GM23338 (cell line): ENCODE data around the gene BICC1. TPM values are rescaled to one million over a fixed set of nuclear protein-coding genes. Genes with fewer than 3 reads are reported as not detected.

ENCODE experiments used
- ETS1 ChIP-seq: IDR thresholded peaks from 2 replicates; pipeline ENCODE4 v1.6.1; 2016; ENCODE audit warnings: antibody characterized with exemption
- EZH2phosphoT487 ChIP-seq: fragments of 200-600 bp; sonication (generic); IDR thresholded peaks from one replicate; pipeline ENCODE4 v1.8.1; 2018; ENCODE audit warnings: antibody characterized with exemption; ENCODE audit not compliant: unreplicated experiment
- JUNB ChIP-seq: IDR thresholded peaks from one replicate; pipeline ENCODE4 v1.6.1; 2016; ENCODE audit warnings: antibody characterized with exemption; ENCODE audit not compliant: unreplicated experiment
- NANOG ChIP-seq: IDR thresholded peaks from 2 replicates; pipeline ENCODE4 v1.6.1; 2016; ENCODE audit warnings: antibody characterized with exemption, borderline replicate concordance
- POLR2AphosphoS5 ChIP-seq: IDR thresholded peaks from 2 replicates; pipeline ENCODE4 v1.6.1; 2016; ENCODE audit warnings: antibody characterized with exemption, low read depth
- REST ChIP-seq: IDR thresholded peaks from one replicate; pipeline ENCODE4 v1.6.1; 2018; ENCODE audit warnings: antibody characterized with exemption; ENCODE audit not compliant: unreplicated experiment
- STAT1 ChIP-seq: IDR thresholded peaks from one replicate; pipeline ENCODE4 v1.6.1; 2016; ENCODE audit warnings: antibody characterized with exemption; ENCODE audit not compliant: unreplicated experiment
- ZNF462 ChIP-seq: fragments of 250-450 bp; sonication (Bioruptor Pico); IDR thresholded peaks from 2 replicates; pipeline ENCODE4 v1.5.0; 2020; ENCODE audit warnings: mild to moderate bottlenecking, moderate library complexity
- polyA plus RNA-seq: library from polyadenylated mRNA; unstranded; fragments of >200 nt; fragmentation: Nextera tagmentation; extraction: Ambion mirVana; gene quantifications from 2 replicates; pipeline ENCODE4 v1.2.1, GENCODE V29; 2016
- total RNA-seq: library from RNA; depleted of rRNA; stranded (reverse); fragments of >200 nt; shearing (Covaris generic); gene quantifications from 2 replicates; pipeline ENCODE4 v1.2.3, GENCODE V29; 2014

Gene BICC1
- total and polyA plus RNA-seq, 2 experiments from 2014 or later = 1.3 to 2.2 TPM

- no peak for TF ChIP-seq ZNF462 (CRISPR knock-in tag)
- no peak for TF ChIP-seq REST
- no peak for TF ChIP-seq ETS1
- TF ChIP-seq NANOG = no peak
- TF ChIP-seq POLR2AphosphoS5 = no peak
- TF ChIP-seq STAT1 = no peak
- no peak for TF ChIP-seq JUNB
- no peak for TF ChIP-seq EZH2phosphoT487
These were observed 38.7 kb upstream of the BICC1 start (continued) for GRCh38 chr10:58473976-58474375.
